SW480 (cell line): ENCODE measurements around the gene CASP2.

Experiments
- DNase-seq: peaks from one replicate; pipeline ENCODE4 v3.0.0-alpha.2; 2016; ENCODE audit warnings: low spot score

Gene CASP2

DNA sequence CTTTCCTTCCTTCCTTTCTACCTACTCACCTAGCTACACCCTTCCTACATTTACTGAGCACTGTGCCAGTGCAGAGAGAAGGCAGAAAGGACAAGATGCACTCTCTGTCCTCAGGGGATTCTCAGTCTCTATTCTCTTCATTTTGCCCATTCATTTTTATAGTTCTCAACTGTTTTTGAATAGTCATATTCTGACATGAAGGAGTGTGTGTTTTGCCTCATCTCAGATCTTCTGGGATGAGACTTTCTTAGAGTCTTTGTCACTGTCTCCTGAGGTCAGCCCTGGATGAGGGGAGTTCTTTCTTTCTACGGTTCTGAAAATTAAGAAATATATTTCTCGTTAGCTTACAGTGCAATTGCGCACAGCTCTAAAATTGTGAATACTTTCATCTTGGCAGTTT, 49.1 kb downstream of the CASP2 start:
- DNase-seq: no peak

DNA sequence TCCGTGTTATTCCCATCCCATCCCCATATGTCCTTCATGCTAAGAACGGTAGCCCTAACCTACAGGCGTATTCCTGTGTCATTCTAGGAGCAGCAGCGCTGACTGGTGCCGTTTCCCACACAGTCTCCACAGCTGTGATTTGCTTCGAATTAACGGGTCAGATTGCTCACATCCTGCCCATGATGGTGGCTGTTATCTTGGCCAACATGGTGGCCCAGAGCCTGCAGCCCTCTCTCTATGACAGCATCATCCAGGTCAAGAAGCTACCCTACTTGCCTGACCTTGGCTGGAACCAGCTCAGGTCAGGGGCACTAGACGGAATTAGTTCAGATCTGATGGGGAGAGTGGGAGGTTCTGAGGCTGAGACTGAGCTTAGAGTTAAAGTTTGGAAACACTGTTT, 53.7 kb downstream of the CASP2 start:
- no peak for DNase-seq

DNA sequence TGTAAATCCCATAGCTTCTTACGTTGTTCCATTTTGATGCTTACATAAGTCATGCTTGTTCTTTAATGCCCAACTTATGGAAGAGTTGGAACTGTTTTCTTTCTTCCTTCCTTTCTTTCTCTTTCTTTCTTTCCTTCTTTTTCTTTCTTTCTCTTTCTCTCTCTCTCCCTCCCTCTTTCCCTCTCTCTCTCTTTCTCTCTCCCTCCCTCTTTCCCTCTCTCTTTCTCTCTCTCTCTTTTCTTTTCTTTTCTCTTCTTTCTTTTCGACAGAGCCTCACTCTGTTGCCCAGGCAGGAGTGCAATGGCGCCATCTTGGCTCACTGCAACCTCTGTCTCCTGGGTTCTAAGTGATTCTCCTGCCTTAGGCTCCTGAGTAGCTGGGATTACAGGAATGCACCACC, 55.4 kb downstream of the CASP2 start:
- DNase-seq: no peak

DNA sequence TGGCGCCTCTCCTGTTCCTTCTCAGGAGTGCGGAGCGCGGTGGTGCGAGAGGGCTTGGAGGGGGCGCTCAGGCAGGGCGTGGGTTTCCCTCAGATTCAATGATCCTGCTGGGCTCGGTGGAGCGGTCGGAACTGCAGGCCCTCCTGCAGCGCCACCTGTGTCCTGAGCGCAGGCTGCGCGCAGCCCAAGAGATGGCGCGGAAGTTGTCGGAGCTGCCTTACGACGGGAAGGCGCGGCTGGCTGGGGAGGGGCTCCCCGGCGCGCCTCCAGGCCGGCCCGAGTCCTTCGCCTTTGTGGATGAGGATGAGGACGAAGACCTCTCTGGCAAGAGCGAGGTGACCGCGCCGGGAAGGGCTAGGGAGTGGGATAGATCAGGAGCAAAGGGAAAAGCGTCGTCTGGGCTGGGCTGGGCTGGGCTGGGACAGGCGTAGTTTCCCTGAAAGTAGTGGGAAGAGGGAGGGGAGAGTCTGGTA, 57.3 kb downstream of the CASP2 start:
- DNase-seq: no peak

DNA sequence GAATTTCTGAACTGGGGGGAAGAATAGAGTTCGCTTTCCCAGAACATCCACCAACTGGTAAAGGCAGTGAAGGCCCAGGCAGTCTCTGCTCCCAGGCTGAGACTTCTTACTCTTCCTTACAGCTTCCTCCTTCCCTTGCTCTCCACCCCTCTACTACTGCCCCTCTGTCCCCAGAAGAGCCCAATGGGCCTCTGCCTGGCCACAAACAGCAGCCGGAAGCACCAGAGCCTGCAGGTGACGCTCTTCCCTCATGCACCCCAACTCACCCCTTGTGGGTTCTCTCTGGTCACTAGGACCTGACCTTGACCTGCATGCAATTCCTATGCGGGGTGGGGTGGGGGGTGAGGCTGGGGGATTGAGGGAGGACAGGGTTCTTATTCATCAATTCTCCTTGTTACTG, 57.9 kb downstream of the CASP2 start:
- DNase-seq: no peak

DNA sequence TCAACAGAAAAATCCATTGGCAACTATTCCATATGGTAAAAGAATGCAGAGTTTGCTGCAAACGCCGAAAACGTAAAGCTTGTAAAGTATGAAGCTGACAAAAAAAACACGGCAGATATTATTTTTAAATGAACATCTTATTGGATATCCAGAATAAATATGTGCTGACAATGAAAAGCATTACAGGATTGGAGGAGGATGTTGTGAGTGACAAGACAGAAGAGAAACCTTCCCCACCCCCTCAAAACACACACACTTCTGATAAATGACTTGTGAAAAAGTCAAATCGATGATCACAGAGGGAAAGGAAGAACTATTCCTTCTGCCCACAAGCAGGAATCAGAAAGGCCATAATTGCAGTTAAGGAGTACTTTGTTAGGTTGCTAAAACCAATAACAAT, 59.8 kb downstream of the CASP2 start:
- DNase-seq: no peak

DNA sequence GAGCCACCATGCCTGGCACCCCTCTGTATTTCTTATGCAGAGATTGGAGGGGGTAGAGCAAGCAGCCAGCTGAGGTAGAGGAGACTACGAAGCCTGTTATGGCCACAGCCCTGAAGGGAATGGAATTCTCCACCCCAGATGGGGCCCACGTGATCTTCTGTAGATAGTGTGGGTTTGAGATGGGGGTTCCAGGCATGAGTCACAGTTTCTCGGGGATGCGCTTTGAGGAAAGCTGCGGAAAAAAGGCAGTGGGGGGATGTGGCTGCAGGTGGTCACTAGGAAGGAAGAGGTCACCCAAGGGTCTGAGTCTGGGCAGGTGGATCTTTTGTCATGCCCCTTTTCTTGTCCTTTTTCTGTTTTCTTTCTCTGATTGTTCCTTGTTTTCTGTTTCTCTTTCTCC, 62.9 kb downstream of the CASP2 start:
- no peak for DNase-seq

DNA sequence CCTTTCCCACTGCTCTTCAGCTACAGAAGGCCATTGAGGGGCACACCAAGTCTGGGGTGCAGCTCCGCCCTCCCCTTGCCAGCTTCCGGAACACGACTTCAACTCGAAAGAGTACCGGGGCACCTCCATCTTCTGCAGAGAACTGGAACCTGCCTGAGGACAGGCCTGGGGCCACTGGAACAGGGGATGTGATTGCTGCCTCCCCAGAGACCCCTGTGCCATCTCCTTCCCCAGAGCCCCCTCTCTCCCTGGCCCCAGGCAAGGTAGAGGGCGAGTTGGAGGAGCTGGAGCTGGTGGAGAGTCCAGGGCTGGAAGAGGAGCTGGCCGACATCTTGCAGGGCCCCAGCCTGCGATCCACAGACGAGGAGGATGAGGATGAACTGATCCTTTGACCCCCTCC, 63.4 kb downstream of the CASP2 start:
- no peak for DNase-seq

DNA sequence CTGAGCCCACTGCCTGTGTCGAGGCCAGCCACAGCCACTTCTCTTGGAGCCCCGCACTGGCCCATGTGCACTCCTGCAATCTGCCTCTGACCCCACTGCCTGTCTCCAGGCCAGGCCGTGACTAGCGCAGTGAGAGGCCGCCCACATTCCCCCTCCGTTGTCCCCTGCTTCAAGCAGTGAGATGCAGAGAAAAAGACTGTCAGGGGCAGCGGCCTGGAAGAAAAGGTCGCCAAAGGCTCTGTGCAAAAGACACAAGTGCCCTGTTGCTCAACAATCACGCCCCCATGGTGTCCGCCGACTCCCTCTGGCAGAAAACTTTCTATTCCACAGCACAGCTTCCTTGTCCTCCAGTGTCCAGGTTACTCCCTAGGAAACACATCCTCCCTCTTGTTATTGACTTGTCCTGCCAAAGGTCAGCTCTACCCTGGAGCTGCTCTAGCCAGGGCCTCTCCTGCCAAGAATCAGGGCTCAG, 64.4 kb downstream of the CASP2 start:
- no peak for DNase-seq

DNA sequence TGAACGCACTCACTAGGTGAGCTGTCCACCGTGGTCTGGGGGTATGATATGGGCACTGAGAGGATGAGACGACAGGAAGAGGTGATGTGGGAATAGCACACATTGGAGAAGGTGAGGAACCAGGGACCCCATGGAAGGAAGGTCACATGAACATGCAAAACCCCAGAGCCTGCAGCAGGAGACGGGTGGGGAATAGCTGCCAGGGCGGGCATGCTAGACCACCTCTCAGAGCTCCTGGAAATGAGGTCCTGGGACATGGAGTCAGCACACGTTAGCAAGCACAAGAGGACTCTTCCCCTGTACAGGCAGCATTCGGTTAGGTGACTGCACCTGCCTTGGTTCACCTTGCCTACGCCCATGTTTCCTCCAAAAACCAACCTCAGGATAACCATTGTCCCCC, 66.2 kb downstream of the CASP2 start:
- DNase-seq: no peak

DNA sequence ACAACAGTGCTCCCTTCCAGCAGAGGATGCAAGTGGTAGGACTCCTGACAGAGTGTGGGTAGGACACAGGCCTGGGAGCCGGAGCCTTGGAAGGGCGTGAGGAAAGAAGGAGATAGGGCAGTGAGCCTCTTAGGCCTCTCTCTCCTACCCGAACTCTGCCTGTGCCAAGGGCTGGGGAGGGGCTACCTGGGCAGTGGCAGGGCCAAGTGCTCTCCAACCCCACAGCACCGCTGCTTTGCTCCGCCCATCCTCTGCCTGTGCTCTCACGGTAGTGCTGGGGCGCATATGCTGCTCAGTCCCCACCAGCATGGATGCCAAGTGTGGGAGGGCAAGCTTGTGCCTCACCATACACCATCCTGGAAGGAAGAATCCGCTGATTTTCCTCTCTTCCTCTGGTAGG, 66.8 kb downstream of the CASP2 start:
- DNase-seq: no peak

DNA sequence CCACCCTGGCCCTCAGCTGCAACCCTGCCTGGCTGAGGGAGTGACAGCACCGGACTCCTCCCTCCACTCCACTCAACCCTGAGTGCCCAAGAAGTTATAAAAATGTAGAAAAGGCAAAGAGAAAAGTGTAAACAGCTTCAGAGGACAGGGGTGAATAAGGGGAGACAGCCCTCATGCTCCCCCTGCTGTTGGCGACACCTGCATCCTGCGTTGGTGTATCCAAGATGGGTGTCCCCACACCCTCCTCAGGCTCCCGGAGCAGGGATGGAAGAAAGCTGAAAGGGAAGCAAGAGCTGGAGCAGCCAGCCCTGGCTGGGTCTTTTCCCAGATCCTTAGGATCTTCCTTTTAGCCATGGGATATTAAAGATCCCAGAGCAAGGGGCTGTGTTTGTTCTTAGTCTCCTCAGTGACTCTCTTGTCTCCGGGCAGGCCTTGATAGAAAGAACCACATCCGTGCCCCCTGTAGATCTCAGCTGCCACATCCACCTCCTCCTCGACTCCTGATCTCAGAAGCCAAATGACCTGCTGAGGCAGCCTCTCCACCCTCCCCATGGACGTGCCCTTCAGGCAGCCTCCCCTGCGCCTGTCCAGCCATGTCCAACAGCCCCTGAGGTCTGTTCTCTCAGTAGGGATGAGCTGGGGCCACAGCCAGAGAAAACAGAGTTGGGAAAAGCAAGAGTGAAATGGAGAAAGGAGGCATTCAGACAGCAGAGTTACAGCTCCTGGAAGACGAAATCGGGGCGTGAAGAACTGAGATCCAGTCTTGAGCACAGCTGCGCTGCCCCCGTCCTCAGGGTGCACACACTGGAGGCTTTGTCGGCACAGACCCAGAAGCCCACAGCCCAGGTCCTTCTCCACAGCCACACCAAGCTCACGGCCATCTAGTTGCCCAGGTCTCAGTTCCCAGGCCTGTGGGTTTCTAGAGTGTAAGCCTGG, 67.6 kb downstream of the CASP2 start:
- no peak for DNase-seq

DNA sequence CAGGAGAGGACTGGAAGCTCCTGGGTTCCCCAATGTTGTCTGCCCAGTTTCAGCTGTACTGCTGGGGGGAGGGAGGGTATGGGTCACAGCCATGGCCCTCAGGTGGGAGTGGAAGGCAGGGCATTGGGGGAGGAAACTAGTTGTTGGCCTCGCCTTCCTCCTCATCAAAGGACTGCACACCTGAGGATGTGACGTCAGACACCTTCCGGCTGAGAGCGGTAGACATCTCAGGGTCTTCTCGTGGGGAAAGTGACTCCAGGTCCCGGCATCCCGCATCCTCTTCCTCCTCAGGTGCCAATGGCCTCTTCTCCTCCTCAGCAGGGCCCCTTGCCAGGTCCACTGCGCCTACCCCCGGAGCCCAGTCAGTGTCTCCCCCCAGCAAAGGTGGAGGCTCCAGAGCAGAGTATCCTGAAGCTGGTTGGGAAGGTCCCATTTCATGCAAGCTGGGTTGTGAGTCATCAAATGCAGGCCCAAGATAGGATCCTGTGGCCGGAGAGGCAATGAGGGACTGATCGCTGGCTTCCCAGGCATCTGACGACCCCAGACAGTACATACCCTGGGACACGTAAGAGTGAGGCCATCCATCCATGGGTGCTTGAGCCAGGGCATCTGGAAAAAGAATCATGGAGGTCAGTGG, 68.4 kb downstream of the CASP2 start:
- DNase-seq: no peak
